Measurements from ENCODE around the gene VAT1L.

DNA sequence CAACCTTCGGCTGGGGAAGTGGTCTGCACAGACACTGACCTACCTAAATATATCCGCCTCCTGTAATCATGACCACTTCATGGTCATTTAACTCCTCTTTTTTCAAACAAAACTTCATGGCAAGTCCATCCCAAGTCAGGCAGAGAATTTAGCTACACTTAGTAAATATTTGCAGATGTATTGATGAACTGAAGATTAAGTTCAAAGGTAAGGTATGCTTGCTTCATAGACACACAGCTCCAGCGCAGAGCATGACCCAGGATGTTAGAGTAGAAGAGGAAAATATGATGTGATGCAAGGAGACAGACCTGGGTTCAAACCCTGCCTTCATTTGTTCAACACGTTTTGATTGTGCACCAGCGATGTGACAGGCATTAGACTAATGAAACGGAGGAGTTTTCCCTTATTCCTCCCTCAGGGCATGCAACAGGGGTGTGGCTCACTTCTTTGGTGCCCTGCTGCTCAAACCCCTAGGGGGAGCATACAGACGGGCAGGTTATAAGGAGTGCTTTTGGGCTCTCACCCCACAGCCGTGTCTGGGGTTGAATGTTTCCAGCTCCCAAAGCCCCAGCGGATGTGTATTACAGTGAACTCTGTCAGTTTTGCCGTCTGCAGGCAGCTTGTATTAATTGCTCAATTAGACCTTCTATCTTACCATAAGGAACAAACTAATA, 210.1 kb downstream of the VAT1L start:
- TF ChIP-seq, protein P1, sequence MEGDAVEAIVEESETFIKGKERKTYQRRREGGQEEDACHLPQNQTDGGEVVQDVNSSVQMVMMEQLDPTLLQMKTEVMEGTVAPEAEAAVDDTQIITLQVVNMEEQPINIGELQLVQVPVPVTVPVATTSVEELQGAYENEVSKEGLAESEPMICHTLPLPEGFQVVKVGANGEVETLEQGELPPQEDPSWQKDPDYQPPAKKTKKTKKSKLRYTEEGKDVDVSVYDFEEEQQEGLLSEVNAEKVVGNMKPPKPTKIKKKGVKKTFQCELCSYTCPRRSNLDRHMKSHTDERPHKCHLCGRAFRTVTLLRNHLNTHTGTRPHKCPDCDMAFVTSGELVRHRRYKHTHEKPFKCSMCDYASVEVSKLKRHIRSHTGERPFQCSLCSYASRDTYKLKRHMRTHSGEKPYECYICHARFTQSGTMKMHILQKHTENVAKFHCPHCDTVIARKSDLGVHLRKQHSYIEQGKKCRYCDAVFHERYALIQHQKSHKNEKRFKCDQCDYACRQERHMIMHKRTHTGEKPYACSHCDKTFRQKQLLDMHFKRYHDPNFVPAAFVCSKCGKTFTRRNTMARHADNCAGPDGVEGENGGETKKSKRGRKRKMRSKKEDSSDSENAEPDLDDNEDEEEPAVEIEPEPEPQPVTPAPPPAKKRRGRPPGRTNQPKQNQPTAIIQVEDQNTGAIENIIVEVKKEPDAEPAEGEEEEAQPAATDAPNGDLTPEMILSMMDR (IDR thresholded peaks at IDR 0.05), result no peak
- no peak for TF ChIP-seq POLR2A (IDR thresholded peaks at IDR 0.05)
